CD14-positive monocyte (primary cell): ENCODE measurements around the gene STK32C. TPM values are rescaled to one million over a fixed set of nuclear protein-coding genes. Genes with fewer than 3 reads are reported as not detected.
"Not testable (repeated sequence)": the region's sequence is repeated elsewhere in the genome, so short reads cannot be mapped to it uniquely, and the experiment has no call there.

Source experiments
- DNase-seq, 3 donors: peaks; one replicate each; pipeline ENCODE4 v3.0.0-alpha.2; 2011 to 2022
- H2AFZ ChIP-seq: 2 replicates; pipeline ENCODE4 v1.6.0; 2012; ENCODE audit warnings: mild to moderate bottlenecking, low read depth, low read length, inconsistent platforms; ENCODE audit not compliant: insufficient read depth, poor library complexity, severe bottlenecking
- H3K27ac ChIP-seq, 2 donors: 1 replicate in 1 of 2; 2 replicates in 1 of 2; pipeline ENCODE4 v1.5.1; 2012 to 2013; ENCODE audit warnings: low read length in 2 of 2, control low read depth in 1 of 2, inconsistent platforms in 1 of 2, low read depth in 1 of 2, mild to moderate bottlenecking in 1 of 2
- H3K27me3 ChIP-seq, 2 donors: one replicate each; pipeline versions ENCODE4 v1.6.0 to v1.6.1; 2011 to 2013; ENCODE audit warnings: low read length in 2 of 2; ENCODE audit not compliant: control insufficient read depth in 2 of 2, insufficient read depth in 2 of 2
- H3K36me3 ChIP-seq, 2 donors: replicated peaks in 1 of 2; 1 replicate in 1 of 2; 2 replicates in 1 of 2; pipeline versions ENCODE4 v1.5.1 to v1.6.1; 2012 to 2013; ENCODE audit warnings: low read length in 2 of 2, control low read depth in 1 of 2, inconsistent platforms in 1 of 2, mild to moderate bottlenecking in 1 of 2; ENCODE audit not compliant: insufficient read depth in 2 of 2, control insufficient read depth in 1 of 2
- H3K4me1 ChIP-seq, 2 donors: 1 replicate in 1 of 2; 2 replicates in 1 of 2; pipeline versions ENCODE4 v1.5.1 to v1.6.1; 2012 to 2013; ENCODE audit warnings: low read length in 2 of 2, control low read depth in 1 of 2, inconsistent platforms in 1 of 2, mild to moderate bottlenecking in 1 of 2, moderate library complexity in 1 of 2; ENCODE audit not compliant: insufficient read depth in 2 of 2, control insufficient read depth in 1 of 2
- H3K4me2 ChIP-seq: replicated peaks from 2 replicates; pipeline ENCODE3; 2012; ENCODE audit warnings: low read length, moderate library complexity, mild to moderate bottlenecking; ENCODE audit not compliant: poor library complexity, severe bottlenecking; ENCODE audit errors: extremely low read depth
- H3K4me3 ChIP-seq, 3 experiments: fragments of 200-600 bp in 1 of 3; sonication (generic) in 1 of 3; replicated peaks in 1 of 3; 1 replicate in 2 of 3; 2 replicates in 1 of 3; pipeline ENCODE4 v1.5.1; 2011 to 2013; ENCODE audit warnings: low read length in 3 of 3, mild to moderate bottlenecking in 3 of 3, control low read depth in 2 of 3, low read depth in 2 of 3, inconsistent platforms in 1 of 3, moderate library complexity in 1 of 3
- H3K79me2 ChIP-seq: 2 replicates; pipeline ENCODE4 v1.6.0; 2012; ENCODE audit warnings: mild to moderate bottlenecking, control low read depth, inconsistent platforms, low read length, moderate library complexity; ENCODE audit not compliant: insufficient read depth
- H3K9ac ChIP-seq: 2 replicates; pipeline ENCODE4 v1.6.0; 2017; ENCODE audit warnings: low read length, mild to moderate bottlenecking; ENCODE audit not compliant: insufficient read depth, poor library complexity, severe bottlenecking
- H3K9me3 ChIP-seq, 2 donors: replicated peaks in 1 of 2; 1 replicate in 1 of 2; 2 replicates in 1 of 2; pipeline versions ENCODE4 v1.5.1 to v1.6.1; 2012 to 2013; ENCODE audit warnings: low read length in 2 of 2, control low read depth in 1 of 2; ENCODE audit not compliant: control insufficient read depth in 1 of 2, insufficient read depth in 1 of 2
- H4K20me1 ChIP-seq: 2 replicates; pipeline ENCODE4 v1.6.0; 2012; ENCODE audit warnings: mild to moderate bottlenecking, low read length, control low read depth, moderate library complexity; ENCODE audit not compliant: insufficient read depth
- H3K27ac Mint-ChIP-seq, 7 donors: one replicate each; pipeline ENCODE4 v1.8.0; 2020; ENCODE audit warnings: mild to moderate bottlenecking in 7 of 7, mixed read lengths in 7 of 7, moderate library complexity in 6 of 7, inconsistent platforms in 2 of 7
- H3K27me3 Mint-ChIP-seq, 3 donors: one replicate each; pipeline ENCODE4 v1.8.0; 2021 to 2022; ENCODE audit warnings: low read depth in 3 of 3, mild to moderate bottlenecking in 3 of 3, mixed read lengths in 3 of 3, moderate library complexity in 3 of 3, inconsistent platforms in 1 of 3
- H3K36me3 Mint-ChIP-seq, 2 donors: one replicate each; pipeline ENCODE4 v1.8.0; 2020; ENCODE audit warnings: mixed read lengths in 2 of 2, inconsistent platforms in 1 of 2, mild to moderate bottlenecking in 1 of 2
- H3K4me1 Mint-ChIP-seq: one replicate; pipeline ENCODE4 v1.8.0; 2020; ENCODE audit warnings: mild to moderate bottlenecking, mixed read lengths
- H3K4me3 Mint-ChIP-seq, 2 donors: one replicate each; pipeline ENCODE4 v1.8.0; 2020; ENCODE audit warnings: mild to moderate bottlenecking in 2 of 2, mixed read lengths in 2 of 2, moderate library complexity in 1 of 2
- H3K9me3 Mint-ChIP-seq, 7 donors: one replicate each; pipeline ENCODE4 v1.8.0; 2020 to 2022; ENCODE audit warnings: mixed read lengths in 7 of 7, mild to moderate bottlenecking in 6 of 7, moderate library complexity in 6 of 7, inconsistent platforms in 2 of 7
- CTCF ChIP-seq: fragments of 200-600 bp; IDR thresholded peaks from one replicate; pipeline ENCODE4 v1.8.0; 2022; ENCODE audit warnings: antibody characterized with exemption, mild to moderate bottlenecking
- WGBS: methylation state at CpG from one replicate; pipeline ENCODE4 v1.1.5; 2013; ENCODE audit warnings: missing lambda C conversion rate; ENCODE audit not compliant: insufficient coverage; 5-methylcytosine and 5-hydroxymethylcytosine counted together
- intact Hi-C, 2 donors: fragments of 100-400 bp; cut with micrococcal nuclease; formaldehyde crosslinking; loops; one replicate each; pipeline versions ENCODE4 v1.15.0 to v1.15.1; 2023
- polyA plus RNA-seq, 3 donors: library from polyadenylated mRNA; depleted of rRNA in 1 of 3; unstranded in 2 of 3; stranded (reverse) in 1 of 3; fragments of 300-500 nt in 2 of 3; fragments of >200 nt in 1 of 3; fragmentation: Illumina TruSeq in 2 of 3; gene quantifications; 1 replicate in 2 of 3; 2 replicates in 1 of 3; pipeline ENCODE4 v1.2.3, GENCODE V29; 2012 to 2021

Gene STK32C
- polyA plus RNA-seq, 3 donors = 13.6 to 22.8 (median 18.4) TPM

- intact Hi-C loops = loop anchor here in 1 of 2 donors (10.0 kb wide), 1 partner anchor 196 kb away; the partner anchor contains the start of gene INPP5A
- H2AFZ ChIP-seq = no peak overlapping the region
- no peak overlapping the region for H3K4me2 ChIP-seq
- WGBS = 96% methylated on average over 10 of the region's 10 CpGs
- Mint-ChIP-seq H3K36me3 (peaks cover 32% of the 10 kb centered on the region in 2 donors), H3K4me1 (peaks cover 35% of the 10 kb centered on the region), H3K27me3 (peaks cover 0 to 1% (median 1%) of the 10 kb centered on the region in 3 donors), H3K9me3 (peaks cover 0 to 4% (median 0%) of the 10 kb centered on the region in 7 donors), H3K27ac (no peak overlapping the region), H3K4me3 (no peak overlapping the region)
- peaks cover 26 to 32% of the 10 kb centered on the region in 2 donors for H3K4me1 ChIP-seq
- no peaks in the 10 kb centered on the region for H3K9me3 ChIP-seq
- no peak overlapping the region for H3K27ac ChIP-seq
- H3K36me3 ChIP-seq = peaks cover 0 to 26% of the 10 kb centered on the region in 2 donors
- H3K79me2 ChIP-seq = peaks cover 3% of the 10 kb centered on the region
- no peak overlapping the region for H3K4me3 ChIP-seq
- no peaks in the 10 kb centered on the region for H4K20me1 ChIP-seq
- no peaks in the 10 kb centered on the region for H3K27me3 ChIP-seq
- no peak for DNase-seq
- no peak overlapping the region for H3K9ac ChIP-seq
- no peak for TF ChIP-seq CTCF
These were observed 31.1 kb upstream of the STK32C start for GRCh38 chr10:132338876-132339275.

- intact Hi-C loops = loop anchor here in 1 of 2 donors (10.0 kb wide), 1 partner anchor 197 kb away; the partner anchor contains the start of gene INPP5A
- not testable (repeated sequence) for H3K9me3 Mint-ChIP-seq, H3K27me3 Mint-ChIP-seq, H3K27me3 ChIP-seq, H4K20me1 ChIP-seq, DNase-seq, H3K9me3 ChIP-seq, H3K27ac ChIP-seq, H3K9ac ChIP-seq, H3K79me2 ChIP-seq
- Histone ChIP-seq H3K4me3 (peak overlapping the region in 1 of 3 experiments; percentile 79), H2AFZ (peak overlapping the region; percentile 79), H3K4me2 (peak overlapping the region; percentile 73), H3K36me3 (peaks cover 0 to 16% of the 10 kb centered on the region in 2 donors), H3K4me1 (peaks cover 33 to 40% of the 10 kb centered on the region in 2 donors)
- Mint-ChIP-seq H3K36me3 (peaks cover 30 to 37% of the 10 kb centered on the region in 2 donors), H3K4me3 (peak overlapping the region in 1 of 2 donors; percentile 97), H3K27ac (peak overlapping the region in 2 of 7 donors; percentile 92 to 95), H3K4me1 (peaks cover 45% of the 10 kb centered on the region)
- WGBS = 100% methylated on average over 1 of the region's 7 CpGs
These were observed 30.1 kb upstream of the STK32C start for GRCh38 chr10:132337854-132338253.
